IMR-90 (cell line): Measurements from ENCODE around the gene HEXD. TPM values are rescaled to one million over a fixed set of nuclear protein-coding genes. Genes with fewer than 3 reads are reported as not detected.

ENCODE experiments used
- ATAC-seq: fragments of 200-7000 bp; cut with Tn5 transposase; 2 replicates; pipeline ENCODE4 v1.9.1; 2020; ENCODE audit warnings: low read depth, mild to moderate bottlenecking, moderate library complexity
- BruUV-seq: library from RNA; stranded (reverse); fragments of 400-500 nt; replicated peaks from 2 replicates; lab custom pipeline; 2021; lab: Mats Ljungman, UMichigan
- CTCF ChIA-PET: fragments of 300-600 bp; formaldehyde crosslinking; extraction: SDS; loops from one replicate; lab custom pipeline; 2021; ENCODE audit warnings: antibody characterized with exemption; lab: Yijun Ruan, JAX
- POLR2A ChIA-PET: fragments of 300-600 bp; sonication (Branson Sonifier 250); formaldehyde crosslinking; loops from one replicate; lab custom pipeline; 2022; ENCODE audit warnings: antibody characterized with exemption; ENCODE audit not compliant: unreplicated experiment; lab: Charles Lee
- DNase-seq: peaks from one replicate; pipeline ENCODE4 v3.0.0; 2013
- H2AFZ ChIP-seq: replicated peaks from 2 replicates; pipeline ENCODE3; 2013; ENCODE audit warnings: low read length, mild to moderate bottlenecking; ENCODE audit not compliant: poor library complexity
- H2AK5ac ChIP-seq: 2 replicates; pipeline ENCODE4 v1.6.1; 2013; ENCODE audit warnings: low read depth, low read length, inconsistent platforms
- H2AK9ac ChIP-seq: replicated peaks from 2 replicates; pipeline ENCODE3; 2013; ENCODE audit warnings: mild to moderate bottlenecking, low read depth, low read length, moderate library complexity; ENCODE audit not compliant: poor library complexity
- H2BK120ac ChIP-seq: 2 replicates; pipeline ENCODE4 v1.6.1; 2013; ENCODE audit warnings: low read depth, low read length, inconsistent platforms
- H2BK15ac ChIP-seq: 3 replicates; pipeline ENCODE4 v1.6.1; 2013; ENCODE audit warnings: low read depth, low read length, inconsistent platforms
- H2BK20ac ChIP-seq: 2 replicates; pipeline ENCODE4 v1.6.1; 2013; ENCODE audit warnings: low read depth, mild to moderate bottlenecking, inconsistent platforms, low read length, moderate library complexity
- H2BK5ac ChIP-seq: 2 replicates; pipeline ENCODE4 v1.6.1; 2013; ENCODE audit warnings: mild to moderate bottlenecking, low read depth, low read length, inconsistent platforms; ENCODE audit not compliant: poor library complexity, severe bottlenecking
- H3K14ac ChIP-seq: replicated peaks from 2 replicates; pipeline ENCODE4 v1.6.1; 2013; ENCODE audit warnings: low read depth, low read length, inconsistent platforms
- H3K18ac ChIP-seq: 2 replicates; pipeline ENCODE4 v1.6.1; 2013; ENCODE audit warnings: low read depth, low read length, control low read depth
- H3K23ac ChIP-seq: 2 replicates; pipeline ENCODE4 v1.6.1; 2013; ENCODE audit warnings: low read depth, low read length, inconsistent platforms
- H3K27ac ChIP-seq: 2 replicates; pipeline ENCODE4 v1.5.1; 2013; ENCODE audit warnings: mild to moderate bottlenecking, control low read depth, low read length; ENCODE audit not compliant: insufficient read depth
- H3K27me3 ChIP-seq: 2 replicates; pipeline ENCODE4 v1.6.1; 2013; ENCODE audit warnings: low read length; ENCODE audit not compliant: control insufficient read depth, insufficient read depth
- H3K36me3 ChIP-seq: 2 replicates; pipeline ENCODE4 v1.6.1; 2013; ENCODE audit warnings: low read length, mixed read lengths; ENCODE audit not compliant: control insufficient read depth, insufficient read depth
- H3K4ac ChIP-seq: 2 replicates; pipeline ENCODE4 v1.6.1; 2013; ENCODE audit warnings: low read depth, low read length, inconsistent platforms
- H3K4me1 ChIP-seq: 2 replicates; pipeline ENCODE4 v1.6.1; 2013; ENCODE audit warnings: low read length, mixed read lengths; ENCODE audit not compliant: control insufficient read depth, insufficient read depth
- H3K4me2 ChIP-seq: 2 replicates; pipeline ENCODE4 v1.6.1; 2013; ENCODE audit warnings: low read depth, mild to moderate bottlenecking, control low read depth, low read length, moderate library complexity
- H3K4me3 ChIP-seq: 2 replicates; pipeline ENCODE4 v1.5.1; 2013; ENCODE audit warnings: low read depth, mild to moderate bottlenecking, control low read depth, low read length, moderate library complexity; ENCODE audit not compliant: insufficient read depth
- H3K56ac ChIP-seq: 2 replicates; pipeline ENCODE4 v1.6.1; 2013; ENCODE audit warnings: low read length, inconsistent platforms; ENCODE audit not compliant: insufficient read depth; ENCODE audit errors: extremely low read depth
- H3K79me1 ChIP-seq, 2 experiments: 2 replicates each; pipeline ENCODE4 v1.6.1; 2013; ENCODE audit warnings: low read length in 2 of 2, inconsistent platforms in 1 of 2, low read depth in 1 of 2
- H3K9ac ChIP-seq: 2 replicates; pipeline ENCODE4 v1.6.1; 2013; ENCODE audit warnings: low read depth, low read length, control low read depth
- H3K9me1 ChIP-seq: 2 replicates; pipeline ENCODE4 v1.6.1; 2013; ENCODE audit warnings: low read length, inconsistent platforms; ENCODE audit not compliant: insufficient read depth
- H3K9me3 ChIP-seq: 2 replicates; pipeline ENCODE4 v1.6.1; 2013; ENCODE audit warnings: low read length; ENCODE audit not compliant: control insufficient read depth, insufficient read depth
- H4K20me1 ChIP-seq: 2 replicates; pipeline ENCODE4 v1.6.1; 2013; ENCODE audit warnings: low read length, inconsistent platforms; ENCODE audit not compliant: insufficient read depth
- H4K5ac ChIP-seq: 2 replicates; pipeline ENCODE4 v1.6.1; 2013; ENCODE audit warnings: mild to moderate bottlenecking, low read depth, low read length, control low read depth
- H4K8ac ChIP-seq, 2 experiments: 2 replicates each; pipeline ENCODE4 v1.6.1; 2013; ENCODE audit warnings: low read depth in 2 of 2, low read length in 2 of 2, control low read depth in 1 of 2, inconsistent platforms in 1 of 2
- H4K91ac ChIP-seq: 2 replicates; pipeline ENCODE4 v1.6.1; 2013; ENCODE audit warnings: low read depth, low read length, inconsistent platforms; ENCODE audit not compliant: insufficient read depth
- BHLHE40 ChIP-seq: fragments of 150-350 bp; IDR thresholded peaks from 2 replicates; pipeline ENCODE4 v1.6.1; 2016; ENCODE audit warnings: mild to moderate bottlenecking, low read depth, low read length
- CEBPB ChIP-seq: IDR thresholded peaks from 2 replicates; pipeline ENCODE4 v1.6.1; 2012; ENCODE audit warnings: low read depth, low read length, improper control_type of control experiment
- CHD1 ChIP-seq: IDR thresholded peaks from 2 replicates; pipeline ENCODE4 v1.6.1; 2012; ENCODE audit warnings: low read depth, low read length, improper control_type of control experiment
- CTCF ChIP-seq: conservative IDR thresholded peaks from 2 replicates; pipeline ENCODE4 v1.5.1; 2012; ENCODE audit warnings: mild to moderate bottlenecking, low read depth, low read length, improper control_type of control experiment
- ELK1 ChIP-seq: fragments of 150-350 bp; IDR thresholded peaks from 2 replicates; pipeline ENCODE4 v1.6.1; 2016; ENCODE audit warnings: low read depth, mild to moderate bottlenecking, low read length, moderate library complexity, borderline replicate concordance
- FOS ChIP-seq: fragments of 150-350 bp; IDR thresholded peaks from 2 replicates; pipeline ENCODE4 v1.6.1; 2016; ENCODE audit warnings: low read depth, low read length
- MAFK ChIP-seq: IDR thresholded peaks from 2 replicates; pipeline ENCODE4 v1.6.1; 2012; ENCODE audit warnings: low read depth, low read length, improper control_type of control experiment
- MAZ ChIP-seq: IDR thresholded peaks from 2 replicates; pipeline ENCODE4 v1.6.1; 2012; ENCODE audit warnings: low read depth, mild to moderate bottlenecking, low read length, improper control_type of control experiment, moderate library complexity, borderline replicate concordance
- MXI1 ChIP-seq: IDR thresholded peaks from 2 replicates; pipeline ENCODE4 v1.6.1; 2012; ENCODE audit warnings: low read depth, mild to moderate bottlenecking, low read length, moderate library complexity, borderline replicate concordance
- NFE2L2 ChIP-seq: fragments of 150-350 bp; IDR thresholded peaks from 2 replicates; pipeline ENCODE4 v1.6.1; 2016; ENCODE audit warnings: low read depth, mild to moderate bottlenecking, low read length
- POLR2A ChIP-seq: IDR thresholded peaks from 2 replicates; pipeline ENCODE4 v1.6.1; 2012; ENCODE audit warnings: mild to moderate bottlenecking, low read depth, low read length
- RAD21 ChIP-seq: IDR thresholded peaks from 2 replicates; pipeline ENCODE4 v1.6.1; 2012; ENCODE audit warnings: low read length, improper control_type of control experiment
- RCOR1 ChIP-seq: IDR thresholded peaks from 2 replicates; pipeline ENCODE4 v1.6.1; 2012; ENCODE audit warnings: mild to moderate bottlenecking, low read length, improper control_type of control experiment; ENCODE audit not compliant: insufficient replicate concordance
- RFX5 ChIP-seq: IDR thresholded peaks from 2 replicates; pipeline ENCODE4 v1.8.0; 2012; ENCODE audit warnings: low read depth, mild to moderate bottlenecking, low read length, moderate library complexity
- SMC3 ChIP-seq: fragments of 150-350 bp; IDR thresholded peaks from 2 replicates; pipeline ENCODE4 v1.6.1; 2016; ENCODE audit warnings: low read depth, mild to moderate bottlenecking, antibody characterized with exemption, low read length, moderate library complexity
- USF2 ChIP-seq: fragments of 150-350 bp; IDR thresholded peaks from 2 replicates; pipeline ENCODE4 v1.6.1; 2017; ENCODE audit warnings: mild to moderate bottlenecking, antibody characterized with exemption, low read length, low read depth
- WGBS, 2 experiments: methylation state at CpG; one replicate each; pipeline versions ENCODE4 v1.1.5 to v1.1.7; 2013; ENCODE audit warnings: missing lambda C conversion rate in 2 of 2; ENCODE audit not compliant: insufficient read length in 1 of 2; ENCODE audit errors: extremely low coverage in 2 of 2; 5-methylcytosine and 5-hydroxymethylcytosine counted together
- dilution Hi-C: fragments of 300-500 bp; cut with HindIII; formaldehyde crosslinking; loops from one replicate; pipeline ENCODE4 v1.14.3; 2018; ENCODE audit warnings: low sequenced_read_pairs; ENCODE audit not compliant: unreplicated experiment
- in situ Hi-C: fragments of 300-500 bp; cut with MboI; formaldehyde crosslinking; loops from 3 replicates; pipeline ENCODE4 v1.14.3; 2019; ENCODE audit warnings: low sequenced_read_pairs, inconsistent platforms, mixed read lengths
- intact Hi-C: fragments of 100-400 bp; cut with micrococcal nuclease; formaldehyde crosslinking; loops from 2 replicates; pipeline ENCODE4 v1.10.0; 2022
- polyA plus RNA-seq, 3 experiments: library from polyadenylated mRNA; depleted of rRNA; stranded (reverse); fragments of >200 nt; gene quantifications; 2 replicates each; pipeline ENCODE4 v1.2.3, GENCODE V29; 2012; ENCODE audit warnings: low replicate concordance in 1 of 3
- total RNA-seq: library from RNA; depleted of rRNA; stranded (reverse); fragments of >200 nt; gene quantifications from 2 replicates; pipeline ENCODE4 v1.2.3, GENCODE V29; 2012

The HEXD gene
- total and polyA plus RNA-seq, 2 of the 4 experiments (the other 2 are of a cell fraction): 3.8 to 9.5 TPM

- in situ Hi-C loops: loop anchor here (5.0 kb wide), 1 partner anchor 56 kb away; no protein-coding TSS in a partner anchor
- H3K4me2 ChIP-seq: no peak overlapping the region
Measured at GRCh38 chr17:82408288-82408937, 9.7 kb upstream of the HEXD start.

More at GRCh38 chr17:82408288-82408937, 9.7 kb upstream of the HEXD start:
- Histone ChIP-seq H3K36me3 (peaks cover 5% of the 10 kb centered on the region; the same call in 1 of the 2 replicates), H3K14ac (no peak overlapping the region), H3K4ac (no peak overlapping the region), H4K5ac (no peak overlapping the region), H4K91ac (no peak overlapping the region), H2AFZ (no peak overlapping the region), H3K27me3 (no peaks in the 10 kb centered on the region), H3K27ac (no peak overlapping the region), H2BK15ac (no peak overlapping the region), H3K56ac (no peak overlapping the region), H3K9me1 (no peaks in the 10 kb centered on the region), H3K18ac (no peak overlapping the region), H2BK5ac (no peak overlapping the region), H4K8ac (no peak overlapping the region), H3K9ac (no peak overlapping the region), H2AK9ac (no peak overlapping the region), H2BK120ac (no peak overlapping the region), H3K4me1 (no peaks in the 10 kb centered on the region), H3K9me3 (no peaks in the 10 kb centered on the region), H3K4me3 (no peak overlapping the region), H2BK20ac (no peak overlapping the region), H2AK5ac (no peak overlapping the region), H3K79me1 (peaks cover 0 to 10% of the 10 kb centered on the region in 2 experiments; a peak in 1 of 4 replicates), H4K20me1 (no peaks in the 10 kb centered on the region; the same call in 1 of the 2 replicates), H3K23ac (no peak overlapping the region)
- CTCF ChIA-PET: no interaction called here
- ATAC-seq: no peak
- intact Hi-C loops (no loop called here), dilution Hi-C loops (no loop called here)
- WGBS, 2 experiments: 81% methylated on average over 4 of the region's 15 CpGs; no CpG with 5 or more reads in 1 of the 2 experiments
- no TSS peak for BruUV-seq
- POLR2A ChIA-PET: no interaction called here
- TF ChIP-seq FOS: no peak
- no peak for TF ChIP-seq RFX5
- TF ChIP-seq SMC3: no peak
- no peak for TF ChIP-seq MAFK
- TF ChIP-seq MAZ: no peak
- TF ChIP-seq RCOR1: no peak
- TF ChIP-seq CEBPB: no peak
- no peak for TF ChIP-seq POLR2A
- TF ChIP-seq RAD21: no peak
- no peak for TF ChIP-seq CTCF
- TF ChIP-seq MXI1: no peak
- no peak for TF ChIP-seq BHLHE40
- no peak for TF ChIP-seq ELK1
- no peak for TF ChIP-seq USF2
- no peak for TF ChIP-seq NFE2L2
- no peak for TF ChIP-seq CHD1
- no peak for DNase-seq
